Endothelial cell of umbilical vein (primary cell): ENCODE data around the gene NEDD1. TPM values are rescaled to one million over a fixed set of nuclear protein-coding genes. Genes with fewer than 3 reads are reported as not detected.

Source experiments
- BruUV-seq: library from RNA; stranded (reverse); fragments of 400-500 nt; replicated peaks from 2 replicates; lab custom pipeline; 2021; lab: Mats Ljungman, UMichigan
- CTCF ChIA-PET: fragments of 300-600, 350-600 bp; sonication (Branson Sonifier 250); formaldehyde crosslinking; loops from one replicate; lab custom pipeline; 2021; ENCODE audit warnings: antibody characterized with exemption, inconsistent platforms; lab: Charles Lee
- POLR2A ChIA-PET: fragments of 300-600, 350-600 bp; sonication (Branson Sonifier 250); formaldehyde crosslinking; loops from one replicate; lab custom pipeline; 2021; ENCODE audit warnings: antibody characterized with exemption, inconsistent platforms; lab: Charles Lee
- DNase-seq: peaks from one replicate; pipeline ENCODE4 v3.0.0-alpha.2; 2011; ENCODE audit warnings: low read depth, low spot score
- FAIRE-seq: peaks from 2 replicates; lab custom pipeline; 2011; peaks lifted over from hg19 to GRCh38; lab: Jason Lieb, UNC
- H2AFZ ChIP-seq: 2 replicates; pipeline ENCODE4 v1.6.0; 2012; ENCODE audit warnings: low read depth, low read length, control low read depth, inconsistent platforms
- H3K27ac ChIP-seq: 2 replicates; pipeline ENCODE4 v1.5.1; 2011; ENCODE audit warnings: low read depth, mild to moderate bottlenecking, control low read depth, low read length, moderate library complexity; ENCODE audit not compliant: insufficient read depth
- H3K27me3 ChIP-seq, 2 experiments: 2 replicates each; pipeline versions ENCODE4 v1.6.0 to v1.6.1; 2011; ENCODE audit warnings: low read length in 2 of 2, mixed read lengths in 1 of 2; ENCODE audit not compliant: control insufficient read depth in 2 of 2, insufficient read depth in 2 of 2
- H3K36me3 ChIP-seq, 2 experiments: 2 replicates in 1 of 2; 3 replicates in 1 of 2; pipeline ENCODE4 v1.5.1; 2011; ENCODE audit warnings: low read length in 2 of 2, mild to moderate bottlenecking in 1 of 2, moderate library complexity in 1 of 2; ENCODE audit not compliant: control insufficient read depth in 2 of 2, insufficient read depth in 2 of 2; ENCODE audit errors: extremely low read depth in 1 of 2
- H3K4me1 ChIP-seq: 3 replicates; pipeline ENCODE4 v1.5.1; 2011; ENCODE audit warnings: mild to moderate bottlenecking, low read length; ENCODE audit not compliant: control insufficient read depth, insufficient read depth; ENCODE audit errors: extremely low read depth
- H3K4me2 ChIP-seq: 2 replicates; pipeline ENCODE4 v1.6.1; 2011; ENCODE audit warnings: low read length, control low read depth, mixed read lengths; ENCODE audit not compliant: insufficient read depth
- H3K4me3 ChIP-seq, 3 experiments: fragments of 200-600 bp in 1 of 3; sonication (generic), shearing (Covaris generic) in 1 of 3; replicated peaks in 1 of 3; 2 replicates each; pipeline ENCODE4 v1.5.1; 2011 to 2016; ENCODE audit warnings: control low read depth in 3 of 3, low read length in 3 of 3, mild to moderate bottlenecking in 2 of 3, inconsistent platforms in 1 of 3, low read depth in 1 of 3, moderate library complexity in 1 of 3; ENCODE audit not compliant: insufficient read depth in 1 of 3
- H3K79me2 ChIP-seq: 2 replicates; pipeline ENCODE4 v1.6.0; 2012; ENCODE audit warnings: low read length, inconsistent platforms; ENCODE audit not compliant: control insufficient read depth, insufficient read depth
- H3K9ac ChIP-seq: replicated peaks from 2 replicates; pipeline ENCODE3; 2011; ENCODE audit warnings: low read length, control low read depth; ENCODE audit not compliant: insufficient read depth; ENCODE audit errors: extremely low read depth
- H3K9me1 ChIP-seq: replicated peaks from 3 replicates; pipeline ENCODE4 v1.6.0; 2011; ENCODE audit warnings: mild to moderate bottlenecking, low read length; ENCODE audit not compliant: control insufficient read depth, insufficient read depth; ENCODE audit errors: extremely low read depth
- H3K9me3 ChIP-seq: replicated peaks from 2 replicates; pipeline ENCODE4 v1.5.1; 2012; ENCODE audit warnings: low read length, inconsistent platforms; ENCODE audit not compliant: control insufficient read depth, insufficient read depth
- H4K20me1 ChIP-seq: replicated peaks from 2 replicates; pipeline ENCODE3; 2011; ENCODE audit warnings: mild to moderate bottlenecking, low read length; ENCODE audit not compliant: control insufficient read depth, insufficient read depth; ENCODE audit errors: extremely low read depth
- EZH2 ChIP-seq: IDR thresholded peaks from 2 replicates; pipeline ENCODE4 v1.6.1; 2012; ENCODE audit warnings: borderline replicate concordance, low read depth, mild to moderate bottlenecking, moderate library complexity, low read length, inconsistent platforms; ENCODE audit not compliant: severe bottlenecking
- FOS ChIP-seq: IDR thresholded peaks from 2 replicates; pipeline ENCODE4 v1.6.1; 2011; ENCODE audit warnings: mild to moderate bottlenecking, low read length, moderate library complexity, borderline replicate concordance; ENCODE audit not compliant: insufficient read depth
- GATA2 ChIP-seq: IDR thresholded peaks from 2 replicates; pipeline ENCODE4 v1.7.0; 2011; ENCODE audit warnings: low read depth, mild to moderate bottlenecking, moderate library complexity, mixed read lengths, low read length; ENCODE audit not compliant: insufficient read length, insufficient read depth
- JUN ChIP-seq: IDR thresholded peaks from 2 replicates; pipeline ENCODE4 v1.6.1; 2011; ENCODE audit warnings: borderline replicate concordance, low read depth; ENCODE audit not compliant: insufficient read length, insufficient read depth
- MAX ChIP-seq: IDR thresholded peaks from 2 replicates; pipeline ENCODE4 v1.6.1; 2011; ENCODE audit not compliant: insufficient read depth, insufficient read length
- MYC ChIP-seq: IDR thresholded peaks from one replicate; pipeline ENCODE4 v1.6.1; 2011; ENCODE audit warnings: mild to moderate bottlenecking, low read depth, low read length
- POLR2A ChIP-seq: IDR thresholded peaks from 2 replicates; pipeline ENCODE4 v1.6.1; 2012; ENCODE audit warnings: low read depth, mild to moderate bottlenecking, control low read depth, low read length
- POLR2AphosphoS5 ChIP-seq: IDR thresholded peaks from 2 replicates; pipeline ENCODE4 v1.6.1; 2012; ENCODE audit warnings: low read depth, mild to moderate bottlenecking, control low read depth, low read length, moderate library complexity; ENCODE audit not compliant: insufficient read depth
- dilution Hi-C: fragments of 300-500 bp; cut with MboI; formaldehyde crosslinking; loops from one replicate; pipeline ENCODE4 v1.15.0; 2019; ENCODE audit warnings: low sequenced_read_pairs; ENCODE audit not compliant: extremely low pct_ligation_motif_present
- intact Hi-C: fragments of 100-400 bp; cut with micrococcal nuclease; formaldehyde crosslinking; loops from one replicate; pipeline ENCODE4 v1.10.0; 2022
- polyA plus RNA-seq, 4 experiments: library from polyadenylated mRNA; depleted of rRNA in 3 of 4; stranded (reverse) in 3 of 4; unstranded in 1 of 4; fragments of >200 nt; gene quantifications; 2 replicates each; pipeline versions ENCODE4 v1.2.1 to v1.2.3, GENCODE V29; 2011 to 2012; ENCODE audit warnings: missing spikeins in 1 of 4
- total RNA-seq: library from RNA; stranded (reverse); gene quantifications from 2 replicates; pipeline ENCODE4 v1.2.3, GENCODE V29; 2021
- TF ChIP-seq, protein P1 (sequence below), 2 donors: IDR thresholded peaks; 1 replicate in 1 of 2; 2 replicates in 1 of 2; pipeline ENCODE4 v1.5.1; 2011; ENCODE audit warnings: low read length in 2 of 2, mild to moderate bottlenecking in 2 of 2, moderate library complexity in 2 of 2, control low read depth in 1 of 2, inconsistent platforms in 1 of 2, low read depth in 1 of 2; ENCODE audit not compliant: insufficient read depth in 1 of 2; ENCODE audit errors: extremely low read depth in 1 of 2

Gene NEDD1
- total and polyA plus RNA-seq, 2 donors (not counting 3 experiments of a cell fraction or from before 2014, with no cell fraction given) = 9.8 to 25.4 TPM

- Histone ChIP-seq H3K4me2 (no peak overlapping the region), H3K9me3 (no peaks in the 10 kb centered on the region), H3K27ac (no peak overlapping the region), H4K20me1 (no peaks in the 10 kb centered on the region), H2AFZ (no peak overlapping the region), H3K79me2 (no peaks in the 10 kb centered on the region), H3K9me1 (no peaks in the 10 kb centered on the region), H3K4me1 (no peaks in the 10 kb centered on the region), H3K9ac (no peak overlapping the region), H3K27me3 (no peaks in the 10 kb centered on the region), H3K36me3 (no peaks in the 10 kb centered on the region), H3K4me3 (no peak overlapping the region)
- no peak for TF ChIP-seq EZH2
- TF ChIP-seq FOS = no peak
- no peak for TF ChIP-seq MYC
- no peak for TF ChIP-seq POLR2A
- no peak for TF ChIP-seq GATA2
- CTCF ChIA-PET = no interaction called here
- intact Hi-C loops (no loop called here), dilution Hi-C loops (no loop called here)
- DNase-seq = no peak
- FAIRE-seq = no peak
- no TSS peak for BruUV-seq
- POLR2A ChIA-PET = no interaction called here
Observed at GRCh38 chr12:96876966-96877365, 30.1 kb upstream of the NEDD1 start.

- Histone ChIP-seq H3K4me3 (no peak overlapping the region), H3K9ac (no peak overlapping the region), H3K4me2 (no peak overlapping the region), H3K36me3 (no peaks in the 10 kb centered on the region), H3K9me1 (no peaks in the 10 kb centered on the region), H2AFZ (no peak overlapping the region), H3K27ac (no peak overlapping the region), H3K79me2 (no peaks in the 10 kb centered on the region), H3K4me1 (no peaks in the 10 kb centered on the region), H4K20me1 (no peaks in the 10 kb centered on the region), H3K27me3 (no peaks in the 10 kb centered on the region), H3K9me3 (no peaks in the 10 kb centered on the region)
- dilution Hi-C loops = no loop called here
- no peak for TF ChIP-seq POLR2AphosphoS5
- TF ChIP-seq EZH2 = no peak
- TF ChIP-seq MAX = no peak
- no peak for TF ChIP-seq POLR2A
- no peak for TF ChIP-seq GATA2
- no peak for TF ChIP-seq MYC
- TF ChIP-seq FOS = no peak
- TF ChIP-seq JUN = no peak
- TF ChIP-seq, protein P1, sequence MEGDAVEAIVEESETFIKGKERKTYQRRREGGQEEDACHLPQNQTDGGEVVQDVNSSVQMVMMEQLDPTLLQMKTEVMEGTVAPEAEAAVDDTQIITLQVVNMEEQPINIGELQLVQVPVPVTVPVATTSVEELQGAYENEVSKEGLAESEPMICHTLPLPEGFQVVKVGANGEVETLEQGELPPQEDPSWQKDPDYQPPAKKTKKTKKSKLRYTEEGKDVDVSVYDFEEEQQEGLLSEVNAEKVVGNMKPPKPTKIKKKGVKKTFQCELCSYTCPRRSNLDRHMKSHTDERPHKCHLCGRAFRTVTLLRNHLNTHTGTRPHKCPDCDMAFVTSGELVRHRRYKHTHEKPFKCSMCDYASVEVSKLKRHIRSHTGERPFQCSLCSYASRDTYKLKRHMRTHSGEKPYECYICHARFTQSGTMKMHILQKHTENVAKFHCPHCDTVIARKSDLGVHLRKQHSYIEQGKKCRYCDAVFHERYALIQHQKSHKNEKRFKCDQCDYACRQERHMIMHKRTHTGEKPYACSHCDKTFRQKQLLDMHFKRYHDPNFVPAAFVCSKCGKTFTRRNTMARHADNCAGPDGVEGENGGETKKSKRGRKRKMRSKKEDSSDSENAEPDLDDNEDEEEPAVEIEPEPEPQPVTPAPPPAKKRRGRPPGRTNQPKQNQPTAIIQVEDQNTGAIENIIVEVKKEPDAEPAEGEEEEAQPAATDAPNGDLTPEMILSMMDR (IDR thresholded peaks at IDR 0.05; ENCODE audit: extremely low read depth in 1 of 2, insufficient read depth in 1 of 2, low read depth in 1 of 2, low read length in 2 of 2) = no peak
- intact Hi-C loops = no loop called here
- ChIA-PET CTCF (interaction anchor here (1.0 kb wide), 1 partner anchor 12 kb away, joined by 3 read pairs; no protein-coding TSS in a partner anchor), POLR2A (no interaction called here)
- DNase-seq (no peak), FAIRE-seq (no peak)
- BruUV-seq = no TSS peak
Observed at GRCh38 chr12:96878704-96879103, 28.4 kb upstream of the NEDD1 start.
